Lung (tissue), 12 donors: Measurements from ENCODE around the gene RIOX2. TPM values are rescaled to one million over a fixed set of nuclear protein-coding genes. Genes with fewer than 3 reads are reported as not detected.
"Not testable (repeated sequence)": the region's sequence is repeated elsewhere in the genome, so short reads cannot be mapped to it uniquely, and the experiment has no call there.

Experiments
- ATAC-seq: fragments of 200-7000 bp; cut with Tn5 transposase; one replicate; pipeline ENCODE4 v1.9.1; 2020; ENCODE audit warnings: moderate number of reproducible peaks; ENCODE audit not compliant: insufficient read depth, low FRiP score
- DNase-seq, 3 donors: peaks; one replicate each; pipeline ENCODE4 v3.0.0-alpha.2; 2013 to 2017
- H3K27ac ChIP-seq, 2 donors: one replicate each; pipeline ENCODE4 v1.5.1; 2013; ENCODE audit warnings: mild to moderate bottlenecking in 2 of 2, moderate library complexity in 2 of 2, control low read depth in 1 of 2, inconsistent platforms in 1 of 2, low read depth in 1 of 2, low read length in 1 of 2
- H3K27me3 ChIP-seq, 3 donors: one replicate each; pipeline ENCODE4 v1.5.1; 2013; ENCODE audit warnings: low read length in 2 of 3; ENCODE audit not compliant: control insufficient read depth in 3 of 3, insufficient read depth in 3 of 3
- H3K36me3 ChIP-seq, 4 donors: one replicate each; pipeline ENCODE4 v1.5.1; 2013; ENCODE audit warnings: low read length in 4 of 4, mild to moderate bottlenecking in 1 of 4, moderate library complexity in 1 of 4; ENCODE audit not compliant: control insufficient read depth in 4 of 4, insufficient read depth in 4 of 4
- H3K4me1 ChIP-seq, 5 donors: one replicate each; pipeline ENCODE4 v1.5.1; 2013; ENCODE audit warnings: low read length in 5 of 5, mild to moderate bottlenecking in 2 of 5, moderate library complexity in 1 of 5; ENCODE audit not compliant: control insufficient read depth in 5 of 5, insufficient read depth in 5 of 5
- H3K4me3 ChIP-seq: one replicate; pipeline ENCODE4 v1.5.1; 2013; ENCODE audit warnings: mild to moderate bottlenecking, control low read depth, moderate library complexity
- H3K9ac ChIP-seq, 2 donors: one replicate each; pipeline ENCODE4 v1.5.1; 2013; ENCODE audit warnings: low read length in 2 of 2, control low read depth in 1 of 2; ENCODE audit not compliant: insufficient read depth in 1 of 2
- H3K9me3 ChIP-seq, 4 donors: one replicate each; pipeline ENCODE4 v1.5.1; 2013; ENCODE audit warnings: low read length in 3 of 4, mild to moderate bottlenecking in 1 of 4, moderate library complexity in 1 of 4; ENCODE audit not compliant: control insufficient read depth in 4 of 4, insufficient read depth in 3 of 4
- WGBS, 2 donors: extraction: QIAGEN DNeasy Blood & Tissue Kit; methylation state at CpG; one replicate each; pipeline ENCODE4 v1.1.7; 2013; 5-methylcytosine and 5-hydroxymethylcytosine counted together
- polyA plus RNA-seq, 2 donors: library from polyadenylated mRNA; stranded (reverse); fragments of 200-250 nt; gene quantifications; one replicate each; pipeline ENCODE4 v1.2.1, GENCODE V29; 2013
- total RNA-seq, 2 donors: library from RNA; depleted of rRNA in 1 of 2; stranded (reverse); fragments of >200 nt in 1 of 2; gene quantifications; one replicate each; pipeline ENCODE4 v1.2.1, GENCODE V29; 2014 to 2021
- TF ChIP-seq, protein P1 (sequence below): IDR thresholded peaks from 2 replicates; pipeline ENCODE4 v1.5.1; 2012; ENCODE audit warnings: mild to moderate bottlenecking; ENCODE audit errors: control extremely low read depth, extremely low read depth
- donor health status: control.
- donor health status: control.
- donor health status: Bipolar disorder and iron deficiency.
- donor health status: healthy.
- donor health status: DM: yes; HTN: yes; CAD: no.

Gene RIOX2
- total and polyA plus RNA-seq, 4 donors: 16.3 to 41.3 (median 22.2) TPM

DNA sequence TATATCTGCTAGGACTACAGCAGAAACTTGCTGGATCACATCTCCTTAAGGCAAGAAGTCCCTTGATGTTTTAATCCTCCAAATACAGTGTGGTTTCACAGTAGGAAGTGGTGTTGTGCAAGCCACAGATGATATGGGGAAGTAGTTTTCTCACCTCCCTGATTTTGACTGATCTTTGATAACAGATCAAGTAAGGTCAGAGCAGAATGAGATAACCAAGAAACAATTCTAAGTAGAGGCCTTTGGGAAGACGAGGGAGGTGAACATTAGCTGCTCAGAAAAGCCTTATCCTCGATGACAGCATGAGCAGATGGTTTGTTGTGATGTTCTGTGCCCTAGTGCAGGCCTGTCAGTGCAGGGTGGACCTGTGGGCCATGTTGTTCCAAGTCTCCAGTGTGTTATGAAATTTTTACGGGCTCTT lies 61.3 kb downstream of the RIOX2 start:
- TF ChIP-seq, protein P1, sequence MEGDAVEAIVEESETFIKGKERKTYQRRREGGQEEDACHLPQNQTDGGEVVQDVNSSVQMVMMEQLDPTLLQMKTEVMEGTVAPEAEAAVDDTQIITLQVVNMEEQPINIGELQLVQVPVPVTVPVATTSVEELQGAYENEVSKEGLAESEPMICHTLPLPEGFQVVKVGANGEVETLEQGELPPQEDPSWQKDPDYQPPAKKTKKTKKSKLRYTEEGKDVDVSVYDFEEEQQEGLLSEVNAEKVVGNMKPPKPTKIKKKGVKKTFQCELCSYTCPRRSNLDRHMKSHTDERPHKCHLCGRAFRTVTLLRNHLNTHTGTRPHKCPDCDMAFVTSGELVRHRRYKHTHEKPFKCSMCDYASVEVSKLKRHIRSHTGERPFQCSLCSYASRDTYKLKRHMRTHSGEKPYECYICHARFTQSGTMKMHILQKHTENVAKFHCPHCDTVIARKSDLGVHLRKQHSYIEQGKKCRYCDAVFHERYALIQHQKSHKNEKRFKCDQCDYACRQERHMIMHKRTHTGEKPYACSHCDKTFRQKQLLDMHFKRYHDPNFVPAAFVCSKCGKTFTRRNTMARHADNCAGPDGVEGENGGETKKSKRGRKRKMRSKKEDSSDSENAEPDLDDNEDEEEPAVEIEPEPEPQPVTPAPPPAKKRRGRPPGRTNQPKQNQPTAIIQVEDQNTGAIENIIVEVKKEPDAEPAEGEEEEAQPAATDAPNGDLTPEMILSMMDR: no peak
- DNase-seq (no peak), ATAC-seq (no peak)
- Histone ChIP-seq H3K27ac (peak overlapping the region in 1 of 2 donors; percentile 31), H3K4me3 (no peak overlapping the region), H3K9me3 (no peaks in the 10 kb centered on the region), H3K4me1 (peaks cover 0 to 3% (median 0%) of the 10 kb centered on the region in 5 donors), H3K36me3 (peaks cover 3 to 20% (median 10%) of the 10 kb centered on the region in 4 donors), H3K27me3 (no peaks in the 10 kb centered on the region), H3K9ac (no peak overlapping the region)
- 21 to 46% methylated on average over 3 of the region's 3 CpGs for WGBS, 2 donors

DNA sequence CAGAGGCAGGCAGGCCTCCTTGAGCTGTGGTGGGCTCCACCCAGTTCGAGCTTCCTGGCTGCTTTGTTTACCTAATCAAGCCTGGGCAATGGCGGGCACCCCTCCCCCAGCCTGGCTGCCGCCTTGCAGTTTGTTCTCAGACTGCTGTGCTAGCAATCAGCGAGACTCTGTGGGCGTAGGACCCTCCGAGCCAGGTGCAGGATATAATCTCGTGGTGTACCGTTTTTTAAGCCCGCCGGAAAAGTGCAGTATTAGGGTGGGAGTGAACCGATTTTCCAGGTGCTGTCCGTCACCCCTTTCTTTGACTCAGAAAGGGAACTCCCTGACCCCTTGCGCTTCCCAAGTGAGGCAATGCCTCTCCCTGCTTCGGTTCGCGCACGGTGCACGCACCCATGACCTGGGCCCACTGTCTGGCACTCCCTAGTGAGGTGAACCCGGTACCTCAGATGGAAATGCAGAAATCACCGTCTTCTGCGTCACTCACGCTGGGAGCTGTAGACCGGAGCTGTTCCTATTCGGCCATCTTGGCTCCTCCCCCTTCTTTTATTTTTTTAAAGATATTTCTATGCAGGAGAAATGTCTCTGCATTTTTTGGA lies 61.9 kb downstream of the RIOX2 start:
- not testable (repeated sequence) for H3K27me3 ChIP-seq, H3K4me1 ChIP-seq, H3K27ac ChIP-seq, H3K9ac ChIP-seq, ATAC-seq, DNase-seq, H3K4me3 ChIP-seq, H3K9me3 ChIP-seq
- WGBS, 2 donors: 66 to 75% methylated on average over 23 to 24 of the region's 24 CpGs
- H3K36me3 ChIP-seq: peaks cover 2 to 15% (median 9%) of the 10 kb centered on the region in 4 donors

DNA sequence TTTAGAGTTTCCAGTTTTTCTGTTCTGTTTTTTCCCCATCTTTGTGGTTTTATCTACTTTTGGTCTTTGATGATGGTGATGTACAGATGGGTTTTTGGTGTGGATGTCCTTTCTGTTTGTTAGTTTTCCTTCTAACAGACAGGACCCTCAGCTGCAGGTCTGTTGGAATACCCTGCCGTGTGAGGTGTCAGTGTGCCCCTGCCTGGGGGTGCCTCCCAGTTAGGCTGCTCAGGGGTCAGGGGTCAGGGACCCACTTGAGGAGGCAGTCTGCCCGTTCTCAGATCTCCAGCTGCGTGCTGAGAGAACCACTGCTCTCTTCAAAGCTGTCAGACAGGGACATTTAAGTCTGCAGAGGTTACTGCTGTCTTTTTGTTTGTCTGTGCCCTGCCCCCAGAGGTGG lies 62.4 kb downstream of the RIOX2 start:
- WGBS, 2 donors: 55 to 86% methylated on average over 1 to 3 of the region's 3 CpGs
- ATAC-seq, DNase-seq: not testable (repeated sequence)

DNA sequence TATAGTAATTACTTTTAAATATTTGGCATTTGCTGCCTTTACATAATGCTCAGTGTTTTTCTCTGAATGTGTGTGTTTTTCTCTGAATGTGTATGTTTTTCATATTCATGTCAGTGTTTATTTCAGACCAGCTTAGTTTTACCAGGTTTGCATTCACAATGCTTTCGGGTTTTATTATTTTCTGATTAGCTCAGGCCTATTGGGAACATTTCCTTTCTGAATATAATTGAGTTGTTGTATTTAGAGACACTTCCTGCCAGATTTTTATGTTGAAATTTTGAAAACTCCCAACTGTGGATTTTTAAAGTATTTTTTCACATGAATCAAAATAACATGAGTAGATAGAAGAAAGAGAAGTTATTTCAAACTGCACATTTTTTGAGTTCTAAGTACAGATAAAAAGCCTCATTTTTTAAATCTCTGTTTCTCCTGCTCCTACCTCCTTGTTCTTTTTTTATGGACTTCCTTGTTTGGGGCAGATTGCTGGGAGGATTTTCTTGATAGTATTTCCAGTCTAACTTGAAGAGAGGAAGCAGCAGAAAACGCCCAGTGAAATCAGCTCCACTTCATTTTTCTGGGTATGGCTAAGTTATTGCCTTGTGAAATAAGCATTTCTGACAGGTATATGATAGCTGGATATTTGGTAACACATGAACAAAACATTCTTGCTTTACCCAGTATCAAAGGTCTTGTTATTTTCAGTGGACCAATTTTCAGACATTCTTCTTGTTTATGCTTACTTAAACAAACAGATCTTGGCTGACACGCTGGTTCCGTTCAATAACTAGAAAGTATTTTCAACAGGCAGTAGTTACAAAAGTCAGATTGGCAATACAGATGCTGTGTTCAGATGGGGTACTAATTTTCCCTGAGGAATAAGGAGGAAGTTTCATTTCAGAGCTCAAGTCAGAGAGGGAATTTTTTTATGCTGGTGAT lies 70.7 kb downstream of the RIOX2 start:
- peak overlapping the region in 1 of 2 donors; percentile 66 for H3K27ac ChIP-seq
- peak; percentile 19 for ATAC-seq

More for the DNA sequence above, 62.4 kb downstream of the RIOX2 start:
- H3K9me3 ChIP-seq, H3K27me3 ChIP-seq, H3K9ac ChIP-seq, H3K4me3 ChIP-seq, H3K4me1 ChIP-seq, H3K27ac ChIP-seq: not testable (repeated sequence)
- peaks cover 2 to 15% (median 8%) of the 10 kb centered on the region in 4 donors for H3K36me3 ChIP-seq

More for the DNA sequence above, 70.7 kb downstream of the RIOX2 start:
- peak in 2 of 3 donors; percentile 58 for DNase-seq
- TF ChIP-seq, protein P1: no peak
- H3K4me3 ChIP-seq: no peak overlapping the region
- no peaks in the 10 kb centered on the region for H3K9me3 ChIP-seq
- 40 to 56% methylated on average over 4 of the region's 4 CpGs for WGBS, 2 donors
- no peaks in the 10 kb centered on the region for H3K27me3 ChIP-seq
- H3K4me1 ChIP-seq: peaks cover 2 to 34% (median 8%) of the 10 kb centered on the region in 5 donors
- H3K36me3 ChIP-seq: peaks cover 0 to 7% (median 2%) of the 10 kb centered on the region in 4 donors
- H3K9ac ChIP-seq: peak overlapping the region in 1 of 2 donors; percentile 55
